ENCODE measurements around the gene STAC2. TPM values are rescaled to one million over a fixed set of nuclear protein-coding genes. Genes with fewer than 3 reads are reported as not detected.

STAC2 gene
- total RNA-seq, 3 donors from 2014 or later, result 0.17 to 0.79 TPM; not detected in 1

DNA sequence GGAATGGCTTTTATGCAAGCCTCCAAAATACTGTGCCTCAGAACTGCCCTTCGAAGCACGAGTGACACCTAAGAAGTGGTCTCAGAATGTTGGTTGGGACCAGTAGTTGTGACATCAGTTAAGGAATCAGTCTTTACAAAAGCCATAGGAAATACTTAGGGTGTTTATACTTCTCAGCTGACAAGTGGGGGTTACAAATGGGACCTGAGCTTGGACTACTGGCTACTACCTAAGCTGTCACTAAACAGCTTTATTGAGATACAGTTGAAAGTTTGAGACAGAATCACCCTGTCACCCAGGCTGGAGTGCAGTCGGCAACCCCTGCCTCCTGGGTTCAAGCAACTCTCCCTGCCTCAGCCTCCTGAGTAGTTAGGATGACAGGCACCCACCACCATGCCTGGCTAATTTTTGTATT lies 20.6 kb downstream of the STAC2 start:
- H3K4me1 ChIP-seq (ENCODE audit: low read depth), result peaks cover 29% of the 10 kb centered on the region
- H3K9me3 ChIP-seq, result no peaks in the 10 kb centered on the region
- H3K4me3 ChIP-seq, result no peak overlapping the region
- intact Hi-C loops (cut with DNase I, micrococcal nuclease), result no loop called here
- no peak for ATAC-seq
- TF ChIP-seq, protein P1, sequence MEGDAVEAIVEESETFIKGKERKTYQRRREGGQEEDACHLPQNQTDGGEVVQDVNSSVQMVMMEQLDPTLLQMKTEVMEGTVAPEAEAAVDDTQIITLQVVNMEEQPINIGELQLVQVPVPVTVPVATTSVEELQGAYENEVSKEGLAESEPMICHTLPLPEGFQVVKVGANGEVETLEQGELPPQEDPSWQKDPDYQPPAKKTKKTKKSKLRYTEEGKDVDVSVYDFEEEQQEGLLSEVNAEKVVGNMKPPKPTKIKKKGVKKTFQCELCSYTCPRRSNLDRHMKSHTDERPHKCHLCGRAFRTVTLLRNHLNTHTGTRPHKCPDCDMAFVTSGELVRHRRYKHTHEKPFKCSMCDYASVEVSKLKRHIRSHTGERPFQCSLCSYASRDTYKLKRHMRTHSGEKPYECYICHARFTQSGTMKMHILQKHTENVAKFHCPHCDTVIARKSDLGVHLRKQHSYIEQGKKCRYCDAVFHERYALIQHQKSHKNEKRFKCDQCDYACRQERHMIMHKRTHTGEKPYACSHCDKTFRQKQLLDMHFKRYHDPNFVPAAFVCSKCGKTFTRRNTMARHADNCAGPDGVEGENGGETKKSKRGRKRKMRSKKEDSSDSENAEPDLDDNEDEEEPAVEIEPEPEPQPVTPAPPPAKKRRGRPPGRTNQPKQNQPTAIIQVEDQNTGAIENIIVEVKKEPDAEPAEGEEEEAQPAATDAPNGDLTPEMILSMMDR (IDR thresholded peaks at IDR 0.05), result no peak
- H3K36me3 ChIP-seq (ENCODE audit: low read depth), result peaks cover 17% of the 10 kb centered on the region
- no peak for DNase-seq

DNA sequence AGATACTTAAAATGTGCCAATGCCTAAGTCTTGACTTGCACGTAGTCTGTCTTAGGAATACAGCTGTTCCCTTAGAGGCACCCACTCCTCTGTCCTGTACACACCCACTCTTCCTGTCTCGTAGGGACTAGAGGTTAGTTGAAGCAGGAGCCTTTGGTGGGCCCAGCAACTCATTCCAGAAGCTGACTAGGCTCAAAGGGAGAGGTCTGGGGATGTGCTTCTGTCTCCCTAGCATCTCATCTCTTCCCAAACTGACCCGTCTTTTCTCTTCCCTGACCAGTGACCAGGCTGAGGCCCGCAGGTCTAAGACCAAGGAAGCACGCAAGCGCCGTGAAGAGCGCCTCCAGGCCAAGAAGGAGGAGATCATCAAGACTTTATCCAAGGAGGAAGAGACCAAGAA lies 21.5 kb downstream of the STAC2 start:
- peaks cover 21% of the 10 kb centered on the region for H3K4me1 ChIP-seq (ENCODE audit: low read depth)
- H3K4me3 ChIP-seq, result no peak overlapping the region
- ATAC-seq (no peak), DNase-seq (no peak)
- peaks cover 17% of the 10 kb centered on the region for H3K36me3 ChIP-seq (ENCODE audit: low read depth)
- TF ChIP-seq, protein P1 (IDR thresholded peaks at IDR 0.05), result no peak
- intact Hi-C loops (cut with DNase I, micrococcal nuclease), result no loop called here
- H3K9me3 ChIP-seq, result no peaks in the 10 kb centered on the region

GRCh38 chr17:39200957-39201510 lies 24.7 kb downstream of the STAC2 start:
- TF ChIP-seq, protein P1 (IDR thresholded peaks at IDR 0.05), result no peak
- peak overlapping the region; percentile 60 for H3K4me3 ChIP-seq
- H3K9me3 ChIP-seq, result no peaks in the 10 kb centered on the region
- intact Hi-C loops (cut with DNase I, micrococcal nuclease), result no loop called here
- DNase-seq (no peak), ATAC-seq (no peak)
- H3K36me3 ChIP-seq (ENCODE audit: low read depth), result peaks cover 17% of the 10 kb centered on the region
- H3K4me1 ChIP-seq (ENCODE audit: low read depth), result peaks cover 28% of the 10 kb centered on the region

GRCh38 chr17:39200070-39200879 lies 25.5 kb downstream of the STAC2 start, which contains the start of gene RPL19:
RPL19 (plus strand) TSS chr17:39200283; CDS start chr17:39200345, 62 bp downstream.
- ATAC-seq, result peak; percentile 81
- peaks cover 17% of the 10 kb centered on the region for H3K36me3 ChIP-seq (ENCODE audit: low read depth)
- H3K4me1 ChIP-seq (ENCODE audit: low read depth), result peaks cover 28% of the 10 kb centered on the region
- H3K9me3 ChIP-seq, result no peaks in the 10 kb centered on the region
- TF ChIP-seq, protein P1 (IDR thresholded peaks at IDR 0.05), result no peak
- peak within 1 kb of the TSS; percentile 60 for H3K4me3 ChIP-seq
- intact Hi-C loops (cut with DNase I, micrococcal nuclease), result no loop called here
- peak; percentile 83 to 89 (median 85) for DNase-seq

- DNase-seq (peak; percentile 84 to 91 (median 90)), ATAC-seq (peak; percentile 86)
- Histone ChIP-seq H3K4me3 (no peak overlapping the region), H3K4me1 (ENCODE audit: low read depth) (peaks cover 31% of the 10 kb centered on the region), H3K9me3 (no peaks in the 10 kb centered on the region), H3K36me3 (ENCODE audit: low read depth) (peaks cover 15% of the 10 kb centered on the region)
- TF ChIP-seq, protein P1 (IDR thresholded peaks at IDR 0.05), result no peak
- intact Hi-C loops (cut with DNase I, micrococcal nuclease), result no loop called here
Observed at GRCh38 chr17:39199820-39200069, 26.0 kb downstream of the STAC2 start.
